HepG2 (cell line): Measurements from ENCODE around the gene KTI12. TPM values are rescaled to one million over a fixed set of nuclear protein-coding genes. Genes with fewer than 3 reads are reported as not detected.
A peak's percentile ranks its signal among the peaks of the same experiment; 100 is the strongest.

Source experiments
- ARNT2 ChIP-seq: sonication (generic); formaldehyde crosslinking; IDR thresholded peaks from 2 replicates; pipeline ENCODE4 v1.8.0; 2022; ENCODE audit warnings: mild to moderate bottlenecking, low read depth, missing genetic modification reagents, moderate library complexity
- ASH2L ChIP-seq: fragments of 300-600, 200-600 bp; sonication (generic); IDR thresholded peaks from 2 replicates; pipeline ENCODE4 v1.7.0; 2017; ENCODE audit warnings: low read depth, mild to moderate bottlenecking, moderate library complexity, mixed read lengths, low read length; ENCODE audit not compliant: insufficient read length
- ATAD3A ChIP-seq: sonication (generic); formaldehyde crosslinking; IDR thresholded peaks from 2 replicates; pipeline ENCODE4 v1.4.0; 2020; ENCODE audit warnings: missing genetic modification reagents
- BCL6 ChIP-seq: IDR thresholded peaks from 2 replicates; pipeline ENCODE4 v1.6.1; 2016; ENCODE audit warnings: missing genetic modification reagents, missing compliant biosample characterization
- DBP ChIP-seq: sonication (generic); formaldehyde crosslinking; IDR thresholded peaks from 2 replicates; pipeline ENCODE4 v1.4.0; 2020; ENCODE audit warnings: missing genetic modification reagents; ENCODE audit errors: not compliant biosample characterization
- FOSL2 ChIP-seq: sonication (generic); formaldehyde crosslinking; IDR thresholded peaks from 2 replicates; pipeline ENCODE4 v1.4.0; 2020; ENCODE audit warnings: missing genetic modification reagents
- FOXK1 ChIP-seq: sonication (generic); formaldehyde crosslinking; IDR thresholded peaks from 2 replicates; pipeline ENCODE4 v1.4.0; 2020; ENCODE audit warnings: low read depth, missing genetic modification reagents, borderline replicate concordance
- KDM4B ChIP-seq: sonication (generic); formaldehyde crosslinking; IDR thresholded peaks from 2 replicates; pipeline ENCODE4 v1.4.0; 2020; ENCODE audit warnings: missing genetic modification reagents
- SIN3B ChIP-seq: fragments of 150-350 bp; IDR thresholded peaks from 2 replicates; pipeline ENCODE4 v1.6.1; 2014; ENCODE audit warnings: low read length
- TMF1 ChIP-seq: sonication (generic); formaldehyde crosslinking; IDR thresholded peaks from 2 replicates; pipeline ENCODE4 v1.8.1; 2022; ENCODE audit warnings: low read depth, missing genetic modification reagents
- ZBTB40 ChIP-seq, 2 experiments: fragments of 450-650 bp in 1 of 2; sonication (generic) in 1 of 2; formaldehyde crosslinking in 1 of 2; IDR thresholded peaks; 2 replicates each; pipeline versions ENCODE4 v1.6.1 to v1.8.0; 2016 to 2022; ENCODE audit warnings: antibody characterized with exemption in 1 of 2, mild to moderate bottlenecking in 1 of 2, missing genetic modification reagents in 1 of 2
- ZNF10 ChIP-seq: sonication (generic); formaldehyde crosslinking; IDR thresholded peaks from 2 replicates; pipeline ENCODE4 v1.4.0; 2020; ENCODE audit warnings: mild to moderate bottlenecking, low read depth, missing genetic modification reagents, borderline replicate concordance
- ZNF264 ChIP-seq: sonication (generic); formaldehyde crosslinking; IDR thresholded peaks from 2 replicates; pipeline ENCODE4 v1.4.0; 2020; ENCODE audit warnings: missing genetic modification reagents
- ZNF329 ChIP-seq: sonication (generic); formaldehyde crosslinking; IDR thresholded peaks from 2 replicates; pipeline ENCODE4 v1.9.0; 2021; ENCODE audit warnings: low read depth, mild to moderate bottlenecking, missing genetic modification reagents
- ZNF414 ChIP-seq: sonication (generic); formaldehyde crosslinking; IDR thresholded peaks from 2 replicates; pipeline ENCODE4 v1.5.0; 2020; ENCODE audit warnings: missing genetic modification reagents
- ZNF513 ChIP-seq: sonication (generic); formaldehyde crosslinking; conservative IDR thresholded peaks from 2 replicates; pipeline ENCODE4 v1.5.0; 2020; ENCODE audit warnings: missing genetic modification reagents
- ZNF567 ChIP-seq: sonication (generic); formaldehyde crosslinking; IDR thresholded peaks from 2 replicates; pipeline ENCODE4 v1.8.1; 2023; ENCODE audit warnings: mild to moderate bottlenecking, missing genetic modification reagents, borderline replicate concordance
- polyA plus RNA-seq, 8 experiments: library from polyadenylated mRNA; depleted of rRNA in 3 of 8; stranded (reverse) in 7 of 8; unstranded in 1 of 8; fragments of >200 nt; fragmentation: Illumina TruSeq in 4 of 8; extraction: Trizol in 4 of 8; gene quantifications; 2 replicates each; pipeline versions ENCODE4 v1.2.1 to v1.2.3, GENCODE V29; 2011 to 2016; ENCODE audit warnings: low read depth in 4 of 8, missing spikeins in 1 of 8, mixed read lengths in 1 of 8; ENCODE audit not compliant: insufficient read depth in 1 of 8
- total RNA-seq, 5 experiments: library from RNA; depleted of rRNA; stranded (reverse); fragments of >200 nt; fragmentation: Illumina TruSeq; extraction: Trizol; gene quantifications; 2 replicates each; pipeline ENCODE4 v1.2.3, GENCODE V29; 2016; ENCODE audit warnings: low read depth in 1 of 5
- TF ChIP-seq, protein P1 (sequence below): sonication (generic); formaldehyde crosslinking; IDR thresholded peaks from 2 replicates; pipeline ENCODE4 v1.8.1; 2023; ENCODE audit warnings: missing genetic modification reagents, mild to moderate bottlenecking, borderline replicate concordance

KTI12 gene
- total and polyA plus RNA-seq, 2 of the 13 experiments (the other 11 are each of a cell fraction or from before 2014, with no cell fraction given): 7.4 to 10.2 TPM

GRCh38 chr1:52037402-52037814 lies 3.8 kb upstream of the KTI12 start (continued):
- peak; percentile 49; the same call in 1 of the 2 replicates for TF ChIP-seq ARNT2 (CRISPR knock-in tag)
- TF ChIP-seq ZNF567: no peak
- TF ChIP-seq TMF1 (CRISPR knock-in tag): no peak
- no peak for TF ChIP-seq ZNF513 (CRISPR knock-in tag)
- no peak for TF ChIP-seq ATAD3A (CRISPR knock-in tag)
- TF ChIP-seq BCL6: peak; percentile 93
- peak; percentile 100 for TF ChIP-seq FOXK1 (CRISPR knock-in tag)
- TF ChIP-seq ZNF329 (CRISPR knock-in tag): no peak
- peak; percentile 97 for TF ChIP-seq ZNF264 (CRISPR knock-in tag)
- TF ChIP-seq SIN3B: no peak
- TF ChIP-seq ZNF10 (CRISPR knock-in tag): no peak
- no peak; the same call in none of the 2 replicates for TF ChIP-seq FOSL2 (CRISPR knock-in tag)
- TF ChIP-seq DBP (CRISPR knock-in tag): peak; percentile 50
- TF ChIP-seq ZNF414: peak; percentile 97
- TF ChIP-seq, protein P1, sequence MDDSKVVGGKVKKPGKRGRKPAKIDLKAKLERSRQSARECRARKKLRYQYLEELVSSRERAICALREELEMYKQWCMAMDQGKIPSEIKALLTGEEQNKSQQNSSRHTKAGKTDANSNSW (CRISPR knock-in tag): no peak
- TF ChIP-seq KDM4B (CRISPR knock-in tag): 0 out of 2 replicates have a peak, but pooled peaks have one; percentile 47
- TF ChIP-seq ASH2L: peak; percentile 72
- peak; percentile 49 for TF ChIP-seq ZBTB40 (IDR thresholded peaks at IDR 0.05)
- peak; percentile 89 for TF ChIP-seq ZBTB40 (CRISPR knock-in tag; IDR thresholded peaks at IDR 0.05)
